Endothelial cell of umbilical vein (primary cell): ENCODE results near the gene TTC31. TPM values are rescaled to one million over a fixed set of nuclear protein-coding genes. Genes with fewer than 3 reads are reported as not detected.

Experiments
- BruUV-seq: library from RNA; stranded (reverse); fragments of 400-500 nt; replicated peaks from 2 replicates; lab custom pipeline; 2021; lab: Mats Ljungman, UMichigan
- CTCF ChIA-PET: fragments of 300-600, 350-600 bp; sonication (Branson Sonifier 250); formaldehyde crosslinking; loops from one replicate; lab custom pipeline; 2021; ENCODE audit warnings: antibody characterized with exemption, inconsistent platforms; lab: Charles Lee
- POLR2A ChIA-PET: fragments of 300-600, 350-600 bp; sonication (Branson Sonifier 250); formaldehyde crosslinking; loops from one replicate; lab custom pipeline; 2021; ENCODE audit warnings: antibody characterized with exemption, inconsistent platforms; lab: Charles Lee
- DNase-seq: peaks from one replicate; pipeline ENCODE4 v3.0.0-alpha.2; 2011; ENCODE audit warnings: low read depth, low spot score
- FAIRE-seq: peaks from 2 replicates; lab custom pipeline; 2011; peaks lifted over from hg19 to GRCh38; lab: Jason Lieb, UNC
- H2AFZ ChIP-seq: 2 replicates; pipeline ENCODE4 v1.6.0; 2012; ENCODE audit warnings: low read depth, low read length, control low read depth, inconsistent platforms
- H3K27ac ChIP-seq: 2 replicates; pipeline ENCODE4 v1.5.1; 2011; ENCODE audit warnings: low read depth, mild to moderate bottlenecking, control low read depth, low read length, moderate library complexity; ENCODE audit not compliant: insufficient read depth
- H3K27me3 ChIP-seq, 2 experiments: 2 replicates each; pipeline versions ENCODE4 v1.6.0 to v1.6.1; 2011; ENCODE audit warnings: low read length in 2 of 2, mixed read lengths in 1 of 2; ENCODE audit not compliant: control insufficient read depth in 2 of 2, insufficient read depth in 2 of 2
- H3K36me3 ChIP-seq, 2 experiments: 2 replicates in 1 of 2; 3 replicates in 1 of 2; pipeline ENCODE4 v1.5.1; 2011; ENCODE audit warnings: low read length in 2 of 2, mild to moderate bottlenecking in 1 of 2, moderate library complexity in 1 of 2; ENCODE audit not compliant: control insufficient read depth in 2 of 2, insufficient read depth in 2 of 2; ENCODE audit errors: extremely low read depth in 1 of 2
- H3K4me1 ChIP-seq: 3 replicates; pipeline ENCODE4 v1.5.1; 2011; ENCODE audit warnings: mild to moderate bottlenecking, low read length; ENCODE audit not compliant: control insufficient read depth, insufficient read depth; ENCODE audit errors: extremely low read depth
- H3K4me2 ChIP-seq: 2 replicates; pipeline ENCODE4 v1.6.1; 2011; ENCODE audit warnings: low read length, control low read depth, mixed read lengths; ENCODE audit not compliant: insufficient read depth
- H3K4me3 ChIP-seq, 3 experiments: fragments of 200-600 bp in 1 of 3; sonication (generic), shearing (Covaris generic) in 1 of 3; replicated peaks in 1 of 3; 2 replicates each; pipeline ENCODE4 v1.5.1; 2011 to 2016; ENCODE audit warnings: control low read depth in 3 of 3, low read length in 3 of 3, mild to moderate bottlenecking in 2 of 3, inconsistent platforms in 1 of 3, low read depth in 1 of 3, moderate library complexity in 1 of 3; ENCODE audit not compliant: insufficient read depth in 1 of 3
- H3K79me2 ChIP-seq: 2 replicates; pipeline ENCODE4 v1.6.0; 2012; ENCODE audit warnings: low read length, inconsistent platforms; ENCODE audit not compliant: control insufficient read depth, insufficient read depth
- H3K9ac ChIP-seq: replicated peaks from 2 replicates; pipeline ENCODE3; 2011; ENCODE audit warnings: low read length, control low read depth; ENCODE audit not compliant: insufficient read depth; ENCODE audit errors: extremely low read depth
- H3K9me1 ChIP-seq: replicated peaks from 3 replicates; pipeline ENCODE4 v1.6.0; 2011; ENCODE audit warnings: mild to moderate bottlenecking, low read length; ENCODE audit not compliant: control insufficient read depth, insufficient read depth; ENCODE audit errors: extremely low read depth
- H3K9me3 ChIP-seq: replicated peaks from 2 replicates; pipeline ENCODE4 v1.5.1; 2012; ENCODE audit warnings: low read length, inconsistent platforms; ENCODE audit not compliant: control insufficient read depth, insufficient read depth
- H4K20me1 ChIP-seq: replicated peaks from 2 replicates; pipeline ENCODE3; 2011; ENCODE audit warnings: mild to moderate bottlenecking, low read length; ENCODE audit not compliant: control insufficient read depth, insufficient read depth; ENCODE audit errors: extremely low read depth
- CTCF ChIP-seq, 2 donors: IDR thresholded peaks; 1 replicate in 1 of 2; 2 replicates in 1 of 2; pipeline ENCODE4 v1.5.1; 2011; ENCODE audit warnings: low read length in 2 of 2, mild to moderate bottlenecking in 2 of 2, moderate library complexity in 2 of 2, control low read depth in 1 of 2, inconsistent platforms in 1 of 2, low read depth in 1 of 2; ENCODE audit not compliant: insufficient read depth in 1 of 2; ENCODE audit errors: extremely low read depth in 1 of 2
- EZH2 ChIP-seq: IDR thresholded peaks from 2 replicates; pipeline ENCODE4 v1.6.1; 2012; ENCODE audit warnings: borderline replicate concordance, low read depth, mild to moderate bottlenecking, moderate library complexity, low read length, inconsistent platforms; ENCODE audit not compliant: severe bottlenecking
- FOS ChIP-seq: IDR thresholded peaks from 2 replicates; pipeline ENCODE4 v1.6.1; 2011; ENCODE audit warnings: mild to moderate bottlenecking, low read length, moderate library complexity, borderline replicate concordance; ENCODE audit not compliant: insufficient read depth
- GATA2 ChIP-seq: IDR thresholded peaks from 2 replicates; pipeline ENCODE4 v1.7.0; 2011; ENCODE audit warnings: low read depth, mild to moderate bottlenecking, moderate library complexity, mixed read lengths, low read length; ENCODE audit not compliant: insufficient read length, insufficient read depth
- JUN ChIP-seq: IDR thresholded peaks from 2 replicates; pipeline ENCODE4 v1.6.1; 2011; ENCODE audit warnings: borderline replicate concordance, low read depth; ENCODE audit not compliant: insufficient read length, insufficient read depth
- MAX ChIP-seq: IDR thresholded peaks from 2 replicates; pipeline ENCODE4 v1.6.1; 2011; ENCODE audit not compliant: insufficient read depth, insufficient read length
- MYC ChIP-seq: IDR thresholded peaks from one replicate; pipeline ENCODE4 v1.6.1; 2011; ENCODE audit warnings: mild to moderate bottlenecking, low read depth, low read length
- POLR2A ChIP-seq: IDR thresholded peaks from 2 replicates; pipeline ENCODE4 v1.6.1; 2012; ENCODE audit warnings: low read depth, mild to moderate bottlenecking, control low read depth, low read length
- POLR2AphosphoS5 ChIP-seq: IDR thresholded peaks from 2 replicates; pipeline ENCODE4 v1.6.1; 2012; ENCODE audit warnings: low read depth, mild to moderate bottlenecking, control low read depth, low read length, moderate library complexity; ENCODE audit not compliant: insufficient read depth
- dilution Hi-C: fragments of 300-500 bp; cut with MboI; formaldehyde crosslinking; loops from one replicate; pipeline ENCODE4 v1.15.0; 2019; ENCODE audit warnings: low sequenced_read_pairs; ENCODE audit not compliant: extremely low pct_ligation_motif_present
- intact Hi-C: fragments of 100-400 bp; cut with micrococcal nuclease; formaldehyde crosslinking; loops from one replicate; pipeline ENCODE4 v1.10.0; 2022
- polyA plus RNA-seq, 4 experiments: library from polyadenylated mRNA; depleted of rRNA in 3 of 4; stranded (reverse) in 3 of 4; unstranded in 1 of 4; fragments of >200 nt; gene quantifications; 2 replicates each; pipeline versions ENCODE4 v1.2.1 to v1.2.3, GENCODE V29; 2011 to 2012; ENCODE audit warnings: missing spikeins in 1 of 4
- total RNA-seq: library from RNA; stranded (reverse); gene quantifications from 2 replicates; pipeline ENCODE4 v1.2.3, GENCODE V29; 2021

The TTC31 gene
- total and polyA plus RNA-seq, 2 donors (not counting 3 experiments of a cell fraction or from before 2014, with no cell fraction given): 20.1 to 24.1 TPM

GRCh38 chr2:74502720-74503505, 20.0 kb downstream of the TTC31 start:
- intact Hi-C loops: loop anchor here (1.0 to 5.0 kb wide), 2 partner anchors 20 to 149 kb away; partner anchors contain the start of genes SEMA4F and TTC31

More at GRCh38 chr2:74502720-74503505, 20.0 kb downstream of the TTC31 start:
- Histone ChIP-seq H3K9me3 (no peaks in the 10 kb centered on the region), H3K9me1 (no peaks in the 10 kb centered on the region), H3K79me2 (peaks cover 4% of the 10 kb centered on the region), H3K27ac (peak overlapping the region; percentile 59), H2AFZ (peak overlapping the region; percentile 41), H4K20me1 (no peaks in the 10 kb centered on the region), H3K9ac (peak overlapping the region; percentile 46), H3K4me1 (peaks cover 40% of the 10 kb centered on the region), H3K27me3 (peaks cover 18 to 30% of the 10 kb centered on the region in 2 experiments), H3K4me2 (peak overlapping the region; percentile 62), H3K36me3 (peaks cover 0 to 4% of the 10 kb centered on the region in 2 experiments), H3K4me3 (peak overlapping the region; percentile 44 to 55 (median 50))
- TF ChIP-seq POLR2AphosphoS5: peak; percentile 98
- TF ChIP-seq JUN: peak; percentile 62
- TF ChIP-seq CTCF (IDR thresholded peaks at IDR 0.05; ENCODE audit: extremely low read depth in 1 of 2, insufficient read depth in 1 of 2, low read depth in 1 of 2, low read length in 2 of 2): peak; percentile 31 to 50
- TF ChIP-seq FOS: peak; percentile 90
- peak; percentile 37 for TF ChIP-seq MAX
- no peak for TF ChIP-seq EZH2
- TF ChIP-seq GATA2: no peak
- TF ChIP-seq POLR2A: peak; percentile 96
- TF ChIP-seq MYC: no peak
- dilution Hi-C loops: no loop called here
- ChIA-PET POLR2A (no interaction called here), CTCF (interaction anchor here (1.4 to 1.8 kb wide), 3 partner anchors 13 to 111 kb away, joined by 3 to 10 read pairs (median 4); partner anchors contain the start of genes CCDC142 and TTC31)
- peak; percentile 86 for DNase-seq
- BruUV-seq: TSS peak; percentile 30
- peak; percentile 97 for FAIRE-seq
